Ectodermal cell (in vitro differentiated cells): ENCODE data around the gene IFT81.
"Not testable (repeated sequence)": the region's sequence is repeated elsewhere in the genome, so short reads cannot be mapped to it uniquely, and the experiment has no call there.

ENCODE experiments used
- H3K27ac ChIP-seq: 2 replicates; pipeline ENCODE4 v1.7.0; 2013; ENCODE audit warnings: mild to moderate bottlenecking, low read depth, low read length; ENCODE audit not compliant: insufficient read depth, poor library complexity, severe bottlenecking
- H3K27me3 ChIP-seq: 2 replicates; pipeline ENCODE4 v1.7.0; 2013; ENCODE audit warnings: mild to moderate bottlenecking, low read length; ENCODE audit not compliant: insufficient read depth, control insufficient read depth, poor library complexity, severe bottlenecking
- H3K36me3 ChIP-seq: one replicate; pipeline ENCODE4 v1.7.0; 2013; ENCODE audit warnings: low read length; ENCODE audit not compliant: control insufficient read depth, insufficient read depth
- H3K4me1 ChIP-seq: one replicate; pipeline ENCODE4 v1.7.0; 2013; ENCODE audit warnings: low read length; ENCODE audit not compliant: control insufficient read depth, insufficient read depth
- H3K4me3 ChIP-seq: 2 replicates; pipeline ENCODE4 v1.7.0; 2013; ENCODE audit warnings: low read depth, low read length, control low read depth; ENCODE audit not compliant: insufficient read depth
- H3K9me3 ChIP-seq: 2 replicates; pipeline ENCODE4 v1.7.0; 2013; ENCODE audit warnings: mild to moderate bottlenecking, low read length, moderate library complexity; ENCODE audit not compliant: control insufficient read depth
- WGBS, 2 experiments: methylation state at CpG; one replicate each; pipeline ENCODE4 v1.1.7; 2013; ENCODE audit warnings: missing lambda C conversion rate in 2 of 2; 5-methylcytosine and 5-hydroxymethylcytosine counted together

The IFT81 gene

GRCh38 chr12:110227138-110227537 lies 103.0 kb downstream of the IFT81 start:
- Histone ChIP-seq H3K27me3 (no peaks in the 10 kb centered on the region), H3K36me3 (no peaks in the 10 kb centered on the region), H3K4me1 (no peaks in the 10 kb centered on the region), H3K4me3 (no peak overlapping the region), H3K9me3 (no peaks in the 10 kb centered on the region), H3K27ac (no peak overlapping the region)
- WGBS, 2 experiments, result 89 to 94% methylated on average over 3 of the region's 3 CpGs

GRCh38 chr12:110228348-110228747 lies 104.2 kb downstream of the IFT81 start:
- H3K27me3 ChIP-seq, H3K4me1 ChIP-seq, H3K9me3 ChIP-seq, H3K27ac ChIP-seq, H3K4me3 ChIP-seq, H3K36me3 ChIP-seq: not testable (repeated sequence)
- 96 to 97% methylated on average over 3 of the region's 4 CpGs for whole genome bisulfite sequencing, 2 experiments

- Histone ChIP-seq H3K36me3 (no peaks in the 10 kb centered on the region), H3K4me3 (no peak overlapping the region), H3K4me1 (no peaks in the 10 kb centered on the region), H3K27me3 (no peaks in the 10 kb centered on the region), H3K27ac (no peak overlapping the region), H3K9me3 (no peaks in the 10 kb centered on the region)
- WGBS, 2 experiments, result 94 to 100% methylated on average over 1 of the region's 1 CpG
Measured at GRCh38 chr12:110228756-110229155, 104.6 kb downstream of the IFT81 start.

- Histone ChIP-seq H3K36me3 (no peaks in the 10 kb centered on the region), H3K27ac (no peak overlapping the region), H3K4me3 (no peak overlapping the region), H3K27me3 (no peaks in the 10 kb centered on the region), H3K9me3 (no peaks in the 10 kb centered on the region), H3K4me1 (no peaks in the 10 kb centered on the region)
- WGBS, 2 experiments, result 96 to 100% methylated on average over 3 to 4 of the region's 4 CpGs
Measured at GRCh38 chr12:110229409-110229808, 105.3 kb downstream of the IFT81 start.

GRCh38 chr12:110230655-110231054 lies 106.5 kb downstream of the IFT81 start:
- Histone ChIP-seq H3K4me3 (no peak overlapping the region), H3K9me3 (no peaks in the 10 kb centered on the region), H3K36me3 (no peaks in the 10 kb centered on the region), H3K27me3 (no peaks in the 10 kb centered on the region), H3K27ac (no peak overlapping the region), H3K4me1 (no peaks in the 10 kb centered on the region)
- WGBS, 2 experiments, result 95 to 100% methylated on average over 1 of the region's 1 CpG

GRCh38 chr12:110233212-110233903 lies 109.2 kb downstream of the IFT81 start:
- no peak overlapping the region for H3K27ac ChIP-seq
- no peaks in the 10 kb centered on the region for H3K36me3 ChIP-seq
- no peaks in the 10 kb centered on the region for H3K4me1 ChIP-seq
- H3K27me3 ChIP-seq, result no peaks in the 10 kb centered on the region
- H3K4me3 ChIP-seq, result no peak overlapping the region
- 77 to 80% methylated on average over 4 of the region's 6 CpGs for WGBS, 2 experiments
- no peaks in the 10 kb centered on the region for H3K9me3 ChIP-seq

- no peaks in the 10 kb centered on the region for H3K9me3 ChIP-seq
- no peak overlapping the region for H3K4me3 ChIP-seq
- no peak overlapping the region for H3K27ac ChIP-seq
- no peaks in the 10 kb centered on the region for H3K27me3 ChIP-seq
- no peaks in the 10 kb centered on the region for H3K36me3 ChIP-seq
- no peaks in the 10 kb centered on the region for H3K4me1 ChIP-seq
- 86 to 94% methylated on average over 2 of the region's 2 CpGs for whole genome bisulfite sequencing, 2 experiments
Measured at GRCh38 chr12:110234331-110234751, 110.2 kb downstream of the IFT81 start.

- Histone ChIP-seq H3K27me3 (no peaks in the 10 kb centered on the region), H3K36me3 (no peaks in the 10 kb centered on the region), H3K9me3 (no peaks in the 10 kb centered on the region), H3K4me1 (no peaks in the 10 kb centered on the region), H3K27ac (no peak overlapping the region), H3K4me3 (no peak overlapping the region)
- WGBS, 2 experiments, result 100% methylated on average over 1 of the region's 3 CpGs; no CpG with 5 or more reads in 1 of the 2 experiments
Measured at GRCh38 chr12:110234755-110235154, 110.6 kb downstream of the IFT81 start.

GRCh38 chr12:110235383-110235782 lies 111.2 kb downstream of the IFT81 start:
- WGBS, 2 experiments, result 91% methylated on average over 1 of the region's 1 CpG; no CpG with 5 or more reads in 1 of the 2 experiments
- Histone ChIP-seq H3K27me3 (no peaks in the 10 kb centered on the region), H3K27ac (no peak overlapping the region), H3K36me3 (no peaks in the 10 kb centered on the region), H3K4me3 (no peak overlapping the region), H3K4me1 (no peaks in the 10 kb centered on the region), H3K9me3 (no peaks in the 10 kb centered on the region)

GRCh38 chr12:110243227-110243626 lies 119.1 kb downstream of the IFT81 start:
- Histone ChIP-seq H3K4me3 (no peak overlapping the region), H3K27me3 (no peaks in the 10 kb centered on the region), H3K36me3 (no peaks in the 10 kb centered on the region), H3K9me3 (no peaks in the 10 kb centered on the region), H3K27ac (no peak overlapping the region), H3K4me1 (peaks cover 6% of the 10 kb centered on the region)
- 94 to 95% methylated on average over 5 of the region's 5 CpGs for WGBS, 2 experiments
